Measurements from ENCODE around the gene FMNL1. TPM values are rescaled to one million over a fixed set of nuclear protein-coding genes. Genes with fewer than 3 reads are reported as not detected.

Gene FMNL1
- total and polyA plus RNA-seq, 3 donors from 2014 or later, result 11.1 to 15.8 (median 13.9) TPM

GRCh38 chr17:45230410-45230786, 8.7 kb downstream of the FMNL1 start:
- intact Hi-C loops (cut with DNase I; ENCODE audit: low total_unique reads), result loop anchor here (10.0 kb wide), 1 partner anchor 154 kb away; no protein-coding TSS in a partner anchor
- Histone ChIP-seq H3K36me3 (ENCODE audit: low read depth, missing control alignments) (no peaks in the 10 kb centered on the region), H3K9me3 (no peaks in the 10 kb centered on the region), H3K27me3 (no peaks in the 10 kb centered on the region), H3K4me1 (peaks cover 10% of the 10 kb centered on the region), H3K27ac (no peak overlapping the region), H3K4me3 (no peak overlapping the region)
- TF ChIP-seq POLR2A (IDR thresholded peaks at IDR 0.05) (no peak), CTCF (IDR thresholded peaks at IDR 0.05) (no peak)
- WGBS, 2 donors, result 88 to 90% methylated on average over 2 to 4 of the region's 4 CpGs
- no peak for DNase-seq

GRCh38 chr17:45230787-45231480, 9.2 kb downstream of the FMNL1 start:
- Histone ChIP-seq H3K9me3 (no peaks in the 10 kb centered on the region), H3K27me3 (no peaks in the 10 kb centered on the region), H3K36me3 (ENCODE audit: low read depth, missing control alignments) (no peaks in the 10 kb centered on the region), H3K27ac (no peak overlapping the region), H3K4me1 (peaks cover 10% of the 10 kb centered on the region), H3K4me3 (no peak overlapping the region)
- intact Hi-C loops (cut with DNase I; ENCODE audit: low total_unique reads), result loop anchor here (10.0 kb wide), 1 partner anchor 154 kb away; no protein-coding TSS in a partner anchor
- TF ChIP-seq CTCF (IDR thresholded peaks at IDR 0.05) (no peak), POLR2A (IDR thresholded peaks at IDR 0.05) (no peak)
- DNase-seq, result no peak
- 53 to 58% methylated on average over 6 to 12 of the region's 12 CpGs for WGBS, 2 donors

- Histone ChIP-seq H3K4me3 (no peak overlapping the region), H3K4me1 (peaks cover 7% of the 10 kb centered on the region), H3K27me3 (no peaks in the 10 kb centered on the region), H3K27ac (no peak overlapping the region), H3K36me3 (ENCODE audit: low read depth, missing control alignments) (no peaks in the 10 kb centered on the region), H3K9me3 (no peaks in the 10 kb centered on the region)
- WGBS, 2 donors, result 84 to 90% methylated on average over 6 to 19 of the region's 19 CpGs
- TF ChIP-seq CTCF (IDR thresholded peaks at IDR 0.05) (no peak), POLR2A (IDR thresholded peaks at IDR 0.05) (no peak)
- intact Hi-C loops (cut with DNase I; ENCODE audit: low total_unique reads), result loop anchor here (10.0 kb wide), 1 partner anchor 153 kb away; no protein-coding TSS in a partner anchor
- DNase-seq, result no peak
Observed at GRCh38 chr17:45231481-45232116, 9.9 kb downstream of the FMNL1 start.

GRCh38 chr17:45232514-45233422, 11.1 kb downstream of the FMNL1 start:
- H3K4me1 ChIP-seq, result peaks cover 6% of the 10 kb centered on the region
- H3K9me3 ChIP-seq, result no peaks in the 10 kb centered on the region
- H3K36me3 ChIP-seq (ENCODE audit: low read depth, missing control alignments), result no peaks in the 10 kb centered on the region
- no peak overlapping the region for H3K4me3 ChIP-seq
- DNase-seq, result no peak
- no peak overlapping the region for H3K27ac ChIP-seq
- TF ChIP-seq POLR2A (IDR thresholded peaks at IDR 0.05) (no peak), CTCF (IDR thresholded peaks at IDR 0.05) (no peak)
- intact Hi-C loops (cut with DNase I; ENCODE audit: low total_unique reads), result loop anchor here (10.0 kb wide), 1 partner anchor 152 kb away; no protein-coding TSS in a partner anchor
- WGBS, 2 donors, result 81 to 97% methylated on average over 3 to 9 of the region's 9 CpGs
- H3K27me3 ChIP-seq, result no peaks in the 10 kb centered on the region
